HUES6 (cell line): ENCODE results near the gene UBL4B.
"Not testable (repeated sequence)": the region's sequence is repeated elsewhere in the genome, so short reads cannot be mapped to it uniquely, and the experiment has no call there.

Experiments used
- H3K27ac ChIP-seq: 2 replicates; pipeline ENCODE4 v1.7.0; 2013; ENCODE audit warnings: low read depth, mild to moderate bottlenecking, low read length, inconsistent platforms
- H3K27me3 ChIP-seq: 2 replicates; pipeline ENCODE4 v1.6.1; 2013; ENCODE audit warnings: low read length; ENCODE audit not compliant: control insufficient read depth, insufficient read depth
- H3K36me3 ChIP-seq: 2 replicates; pipeline ENCODE4 v1.6.1; 2013; ENCODE audit warnings: low read length; ENCODE audit not compliant: control insufficient read depth, insufficient read depth
- H3K4me1 ChIP-seq: 2 replicates; pipeline ENCODE4 v1.6.1; 2013; ENCODE audit warnings: low read length; ENCODE audit not compliant: control insufficient read depth, insufficient read depth
- H3K4me3 ChIP-seq: 2 replicates; pipeline ENCODE4 v1.5.1; 2013; ENCODE audit warnings: low read depth, low read length
- H3K9ac ChIP-seq: one replicate; pipeline ENCODE4 v1.6.1; 2013; ENCODE audit warnings: mild to moderate bottlenecking, low read length
- H3K9me3 ChIP-seq: 2 replicates; pipeline ENCODE4 v1.6.1; 2013; ENCODE audit warnings: low read depth, low read length; ENCODE audit not compliant: control insufficient read depth, insufficient read depth

UBL4B gene

GRCh38 chr1:110070671-110071242, 41.5 kb upstream of the UBL4B start, which contains the start of gene ALX3:
TSS of gene ALX3 (minus strand) at chr1:110070672. CDS start at chr1:110070612, 60 bp downstream.
- H3K27me3 ChIP-seq, result peaks cover 99% of the 10 kb centered on the region
- peak within 1 kb of the TSS; percentile 54 for H3K4me3 ChIP-seq
- no peaks in the 10 kb centered on the region for H3K36me3 ChIP-seq

GRCh38 chr1:110074166-110074565, 38.1 kb upstream of the UBL4B start:
- Histone ChIP-seq H3K27ac (no peak overlapping the region), H3K27me3 (peaks cover 98% of the 10 kb centered on the region), H3K36me3 (no peaks in the 10 kb centered on the region), H3K4me3 (no peak overlapping the region), H3K9me3 (no peaks in the 10 kb centered on the region), H3K4me1 (peaks cover 12% of the 10 kb centered on the region), H3K9ac (no peak overlapping the region)

More at GRCh38 chr1:110070671-110071242, 41.5 kb upstream of the UBL4B start, which contains the start of gene ALX3:
- Histone ChIP-seq H3K9ac (peak within 1 kb of the TSS; percentile 38), H3K27ac (no peak within 1 kb of the TSS), H3K4me1 (peaks cover 32% of the 10 kb centered on the region), H3K9me3 (no peaks in the 10 kb centered on the region)

GRCh38 chr1:110076789-110077500, 35.3 kb upstream of the UBL4B start:
- Histone ChIP-seq H3K27me3 (peaks cover 98% of the 10 kb centered on the region), H3K27ac (no peak overlapping the region), H3K9ac (no peak overlapping the region), H3K36me3 (no peaks in the 10 kb centered on the region), H3K4me1 (no peaks in the 10 kb centered on the region), H3K9me3 (no peaks in the 10 kb centered on the region), H3K4me3 (no peak overlapping the region)

- not testable (repeated sequence) for H3K27ac ChIP-seq, H3K9me3 ChIP-seq, H3K4me1 ChIP-seq, H3K36me3 ChIP-seq, H3K9ac ChIP-seq, H3K4me3 ChIP-seq
- peaks cover 98% of the 10 kb centered on the region for H3K27me3 ChIP-seq
Observed at GRCh38 chr1:110079995-110080394, 32.2 kb upstream of the UBL4B start.

GRCh38 chr1:110081061-110081460, 31.2 kb upstream of the UBL4B start:
- Histone ChIP-seq H3K27ac (no peak overlapping the region), H3K9me3 (no peaks in the 10 kb centered on the region), H3K9ac (no peak overlapping the region), H3K27me3 (peaks cover 98% of the 10 kb centered on the region), H3K4me3 (no peak overlapping the region), H3K4me1 (peaks cover 5% of the 10 kb centered on the region; the same call in 1 of the 2 replicates), H3K36me3 (no peaks in the 10 kb centered on the region)

GRCh38 chr1:110082477-110082876, 29.8 kb upstream of the UBL4B start:
- Histone ChIP-seq H3K9me3 (no peaks in the 10 kb centered on the region), H3K4me1 (peaks cover 5% of the 10 kb centered on the region; the same call in 1 of the 2 replicates), H3K27me3 (peaks cover 98% of the 10 kb centered on the region), H3K4me3 (no peak overlapping the region), H3K36me3 (no peaks in the 10 kb centered on the region), H3K27ac (no peak overlapping the region), H3K9ac (no peak overlapping the region)

DNA sequence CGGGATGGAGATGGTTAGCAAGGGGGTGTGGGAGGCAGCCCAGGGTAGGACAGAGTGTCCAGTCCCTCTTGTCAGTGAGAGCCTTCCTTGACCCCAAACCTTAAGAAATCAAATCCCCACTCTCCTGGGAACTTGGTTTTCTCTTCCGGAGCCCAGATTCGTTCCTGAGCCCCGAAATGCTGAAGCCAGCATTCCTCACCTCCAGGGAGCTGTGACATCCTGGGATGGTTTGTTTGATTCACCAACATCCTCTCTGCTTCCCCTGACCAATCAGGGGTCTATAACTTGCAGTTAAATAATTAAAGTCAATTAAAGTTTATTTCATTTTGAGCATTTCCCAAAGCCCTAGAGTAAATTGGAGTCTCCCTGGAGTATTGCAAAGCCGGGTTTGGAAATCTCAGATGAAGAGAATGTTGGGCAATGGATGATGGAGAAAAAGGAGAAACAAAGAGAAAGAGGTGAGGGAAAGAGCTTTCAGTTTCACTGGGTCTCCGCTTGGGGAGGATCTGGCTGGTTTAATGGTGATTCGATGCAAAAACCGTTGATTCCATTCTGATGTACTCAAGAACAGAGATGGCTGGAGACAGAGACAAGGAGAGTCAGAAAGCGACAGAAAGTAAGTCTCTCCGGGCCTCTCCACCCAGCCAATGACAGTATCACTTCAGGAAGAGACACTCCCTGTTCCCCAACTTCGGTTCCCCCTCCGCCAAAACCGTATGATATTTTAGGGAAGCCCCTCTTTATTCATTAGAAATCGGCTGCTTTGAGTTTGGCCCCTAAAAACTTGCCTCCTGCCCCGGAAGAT, 29.0 kb upstream of the UBL4B start:
- Histone ChIP-seq H3K4me1 (peaks cover 6% of the 10 kb centered on the region), H3K4me3 (peak overlapping the region; percentile 55), H3K9ac (no peak overlapping the region), H3K27me3 (peaks cover 98% of the 10 kb centered on the region), H3K36me3 (no peaks in the 10 kb centered on the region), H3K9me3 (no peaks in the 10 kb centered on the region), H3K27ac (no peak overlapping the region)

DNA sequence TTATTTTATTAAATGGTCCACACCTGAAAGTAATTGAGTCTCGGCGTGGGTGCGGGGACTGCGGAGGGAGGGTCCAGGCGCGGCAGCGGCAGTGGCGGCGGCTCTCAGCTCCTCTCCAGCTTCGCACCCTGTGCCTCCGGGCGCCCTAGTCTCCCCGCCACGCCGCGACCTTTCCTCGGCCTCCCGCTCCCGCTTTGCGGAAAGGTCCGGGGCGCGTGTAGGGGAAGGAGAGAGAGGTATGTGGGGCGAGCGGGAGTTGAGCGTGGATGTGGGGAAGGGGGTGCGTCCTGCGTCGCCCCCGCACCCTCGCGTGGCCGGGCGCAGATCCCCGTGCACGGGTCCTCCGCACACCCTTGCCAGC, 28.4 kb upstream of the UBL4B start:
- peak overlapping the region; percentile 55 for H3K4me3 ChIP-seq
- H3K36me3 ChIP-seq, result no peaks in the 10 kb centered on the region
- H3K9ac ChIP-seq, result no peak overlapping the region
- H3K27ac ChIP-seq, result no peak overlapping the region
- H3K27me3 ChIP-seq, result peaks cover 96% of the 10 kb centered on the region
- peaks cover 9% of the 10 kb centered on the region for H3K4me1 ChIP-seq
- no peaks in the 10 kb centered on the region for H3K9me3 ChIP-seq

DNA sequence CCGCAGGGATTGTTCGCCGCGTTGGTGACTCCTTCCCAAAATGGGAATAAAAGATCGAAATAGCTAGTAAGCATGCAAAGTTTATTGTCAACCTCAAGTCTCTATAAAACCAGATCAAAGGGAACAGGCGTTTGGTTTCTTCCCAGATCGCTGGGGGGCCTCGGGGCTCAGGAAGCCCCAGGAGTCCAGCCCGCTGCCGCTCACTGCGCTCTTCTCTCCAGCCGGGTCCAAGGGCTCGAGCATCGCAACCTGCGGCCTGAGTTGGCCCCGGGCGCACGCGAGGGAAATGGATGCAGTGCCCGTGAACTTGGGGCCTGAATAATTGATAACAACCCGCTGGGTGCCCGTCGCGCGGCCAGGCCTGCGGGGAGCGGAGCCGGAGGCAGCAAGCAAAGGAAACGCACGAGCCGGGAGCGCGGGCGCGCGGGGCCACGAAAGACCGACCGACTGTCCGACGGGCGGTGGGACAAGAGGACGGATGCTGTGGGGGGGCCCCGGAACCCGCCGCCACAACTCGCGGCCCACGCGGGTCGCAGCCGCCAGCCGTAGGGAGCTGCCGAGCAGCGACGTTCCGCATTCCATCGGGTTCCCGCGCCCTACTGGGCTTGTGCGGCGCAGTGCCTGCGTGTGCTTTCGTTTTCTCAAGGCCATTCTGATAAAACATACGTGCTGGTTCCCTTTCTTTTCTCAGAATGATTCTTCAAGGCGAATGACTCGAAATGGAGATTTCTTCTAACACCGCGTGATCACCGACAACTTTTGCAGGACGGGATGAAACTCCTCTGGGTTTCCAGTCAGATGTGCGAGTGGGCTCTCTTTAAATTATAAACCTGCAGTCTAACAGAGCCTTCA, 27.8 kb upstream of the UBL4B start:
- H3K9ac ChIP-seq, result no peak overlapping the region
- peak overlapping the region; percentile 55 for H3K4me3 ChIP-seq
- H3K36me3 ChIP-seq, result no peaks in the 10 kb centered on the region
- peaks cover 12% of the 10 kb centered on the region for H3K4me1 ChIP-seq
- H3K27ac ChIP-seq, result no peak overlapping the region
- H3K9me3 ChIP-seq, result no peaks in the 10 kb centered on the region
- H3K27me3 ChIP-seq, result peaks cover 91% of the 10 kb centered on the region

- Histone ChIP-seq H3K27me3 (peaks cover 84% of the 10 kb centered on the region), H3K4me3 (no peak overlapping the region), H3K9ac (no peak overlapping the region), H3K9me3 (no peaks in the 10 kb centered on the region), H3K36me3 (no peaks in the 10 kb centered on the region), H3K27ac (no peak overlapping the region), H3K4me1 (peaks cover 21% of the 10 kb centered on the region)
Observed at GRCh38 chr1:110085671-110086070, 26.6 kb upstream of the UBL4B start.
